K562 (cell line): ENCODE data around the gene TEX54. TPM values are rescaled to one million over a fixed set of nuclear protein-coding genes. Genes with fewer than 3 reads are reported as not detected.

Experiments
- ATAC-seq: fragments of 200-7000 bp; cut with Tn5 transposase; 3 replicates; pipeline ENCODE4 v1.9.1; 2020; ENCODE audit warnings: moderate library complexity
- BruUV-seq: library from RNA; stranded (reverse); fragments of 400-500 nt; replicated peaks from 2 replicates; lab custom pipeline; 2021; lab: Mats Ljungman, UMichigan
- CTCF ChIA-PET: fragments of 300-600 bp; formaldehyde crosslinking; extraction: SDS; loops from one replicate; lab custom pipeline; 2021; ENCODE audit warnings: low intra/inter-chr PET ratio; lab: Yijun Ruan, JAX
- POLR2A ChIA-PET: fragments of 300-600, 350-650 bp; sonication (Branson Sonifier 250); formaldehyde crosslinking; extraction: SDS; loops from one replicate; lab custom pipeline; 2021; ENCODE audit warnings: antibody characterized with exemption, inconsistent platforms; lab: Yijun Ruan, JAX
- DNase-seq, 4 experiments: peaks; one replicate each; pipeline versions ENCODE4 v3.0.0 to v3.0.0-alpha.2; 2011 to 2018; ENCODE audit warnings: low spot score in 3 of 4, mixed read lengths in 3 of 4; ENCODE audit errors: extremely low read depth in 1 of 4
- FAIRE-seq: peaks from 2 replicates; lab custom pipeline; 2011; peaks lifted over from hg19 to GRCh38; lab: Jason Lieb, UNC
- H2AFZ ChIP-seq: 2 replicates; pipeline ENCODE4 v1.6.0; 2011; ENCODE audit warnings: low read depth, low read length, control low read depth, inconsistent platforms
- H3K27ac ChIP-seq: fragments of 200-600 bp; 3 replicates; pipeline ENCODE4 v1.8.0; 2011; ENCODE audit warnings: low read depth, mild to moderate bottlenecking, control low read depth, inconsistent platforms, low read length, moderate library complexity, mixed read lengths; ENCODE audit errors: extremely low read depth
- H3K27me3 ChIP-seq, 2 experiments: fragments of 300-600 bp in 1 of 2; 2 replicates in 1 of 2; 3 replicates in 1 of 2; pipeline versions ENCODE4 v1.6.0 to v1.8.0; 2011; ENCODE audit warnings: inconsistent platforms in 2 of 2, low read length in 2 of 2, mild to moderate bottlenecking in 1 of 2, mixed read lengths in 1 of 2, moderate library complexity in 1 of 2; ENCODE audit not compliant: control insufficient read depth in 2 of 2, insufficient read depth in 2 of 2
- H3K36me3 ChIP-seq: fragments of 300-600 bp; 3 replicates; pipeline ENCODE4 v1.8.0; 2011; ENCODE audit warnings: mild to moderate bottlenecking, low read length, inconsistent platforms; ENCODE audit not compliant: control insufficient read depth, insufficient read depth
- H3K4me1 ChIP-seq, 2 experiments: fragments of 200-600 bp in 1 of 2; replicated peaks in 1 of 2; 2 replicates in 1 of 2; 3 replicates in 1 of 2; pipeline versions ENCODE4 v1.5.1 to v1.8.0; 2011; ENCODE audit warnings: inconsistent platforms in 2 of 2, low read length in 2 of 2, mild to moderate bottlenecking in 1 of 2, mixed read lengths in 1 of 2, moderate library complexity in 1 of 2; ENCODE audit not compliant: control insufficient read depth in 2 of 2, insufficient read depth in 2 of 2
- H3K4me2 ChIP-seq: 2 replicates; pipeline ENCODE4 v1.6.1; 2011; ENCODE audit warnings: low read length, control low read depth, inconsistent platforms, mixed read lengths; ENCODE audit not compliant: insufficient read depth
- H3K4me3 ChIP-seq: fragments of 200-600 bp; sonication (generic), shearing (Covaris generic); 2 replicates; pipeline ENCODE4 v1.5.1; 2016; ENCODE audit warnings: control low read depth, inconsistent platforms
- H3K79me2 ChIP-seq: fragments of 200-600 bp; 3 replicates; pipeline ENCODE4 v1.8.0; 2011; ENCODE audit warnings: low read length, inconsistent platforms; ENCODE audit not compliant: control insufficient read depth, insufficient read depth
- H3K9ac ChIP-seq, 2 experiments: 2 replicates each; pipeline versions ENCODE4 v1.6.0 to v1.6.1; 2011; ENCODE audit warnings: low read depth in 2 of 2, low read length in 2 of 2, control low read depth in 1 of 2, inconsistent platforms in 1 of 2, mild to moderate bottlenecking in 1 of 2, mixed read lengths in 1 of 2; ENCODE audit not compliant: insufficient read depth in 1 of 2
- H3K9me1 ChIP-seq: one replicate; pipeline ENCODE4 v1.6.0; 2011; ENCODE audit warnings: inconsistent platforms, mild to moderate bottlenecking, low read length, moderate library complexity; ENCODE audit not compliant: control insufficient read depth, insufficient read depth
- H3K9me3 ChIP-seq: replicated peaks from 2 replicates; pipeline ENCODE4 v1.5.1; 2011; ENCODE audit warnings: low read depth, low read length, inconsistent platforms; ENCODE audit not compliant: control insufficient read depth, insufficient read depth
- H4K20me1 ChIP-seq: replicated peaks from 2 replicates; pipeline ENCODE4 v1.6.1; 2011; ENCODE audit warnings: low read length, inconsistent platforms, mixed read lengths; ENCODE audit not compliant: control insufficient read depth, insufficient read depth
- BHLHE40 ChIP-seq: IDR thresholded peaks from 2 replicates; pipeline ENCODE4 v1.6.1; 2011; ENCODE audit warnings: low read length, improper control_type of control experiment
- CTCFL ChIP-seq: IDR thresholded peaks from 2 replicates; pipeline ENCODE4 v1.6.1; 2011; ENCODE audit warnings: borderline replicate concordance, low read depth, mild to moderate bottlenecking, moderate library complexity, low read length; ENCODE audit not compliant: insufficient read depth, poor library complexity, severe bottlenecking
- DNMT1 ChIP-seq: fragments of 450-650 bp; IDR thresholded peaks from 2 replicates; pipeline ENCODE4 v1.6.1; 2016; ENCODE audit warnings: antibody characterized with exemption, mild to moderate bottlenecking
- HDAC3 ChIP-seq: fragments of 450-650 bp; IDR thresholded peaks from 2 replicates; pipeline ENCODE4 v1.6.1; 2018; ENCODE audit warnings: borderline replicate concordance, mild to moderate bottlenecking, moderate library complexity; ENCODE audit not compliant: partially characterized antibody
- HNRNPL ChIP-seq: fragments of 200-400 bp; formaldehyde crosslinking; IDR thresholded peaks from 2 replicates; pipeline ENCODE4 v1.6.1; 2017; ENCODE audit warnings: low read depth, mild to moderate bottlenecking, low read length
- KLF6 ChIP-seq: fragments of 250-450 bp; sonication (Bioruptor Pico); IDR thresholded peaks from 2 replicates; pipeline ENCODE4 v1.4.0; 2020; ENCODE audit warnings: mild to moderate bottlenecking, moderate library complexity, borderline replicate concordance
- PML ChIP-seq: IDR thresholded peaks from 2 replicates; pipeline ENCODE4 v1.6.1; 2012; ENCODE audit warnings: low read length, inconsistent platforms
- SIRT6 ChIP-seq: IDR thresholded peaks from one replicate; pipeline ENCODE4 v1.6.1; 2012; ENCODE audit warnings: low read depth, mild to moderate bottlenecking, control low read depth, inconsistent platforms, low read length, moderate library complexity
- SREBF2 ChIP-seq: sonication (generic); formaldehyde crosslinking; IDR thresholded peaks from 2 replicates; pipeline ENCODE4 v1.4.0; 2020; ENCODE audit warnings: mild to moderate bottlenecking, missing genetic modification reagents
- SUPT5H ChIP-seq: fragments of 450-650 bp; IDR thresholded peaks from 2 replicates; pipeline ENCODE4 v1.6.1; 2016
- ZNF197 ChIP-seq: fragments of 200-800 bp; sonication (Bioruptor generic); IDR thresholded peaks from 2 replicates; pipeline ENCODE4 v1.6.1; 2016; ENCODE audit warnings: low read depth, missing genetic modification characterization, missing compliant biosample characterization
- ZNF431 ChIP-seq: sonication (generic); formaldehyde crosslinking; IDR thresholded peaks from 2 replicates; pipeline ENCODE4 v1.8.0; 2022; ENCODE audit warnings: mild to moderate bottlenecking, missing genetic modification reagents
- ZNF639 ChIP-seq, 2 experiments: fragments of 200-800 bp in 1 of 2; sonication (Bioruptor generic) in 1 of 2; sonication (generic) in 1 of 2; formaldehyde crosslinking in 1 of 2; IDR thresholded peaks in 1 of 2; conservative IDR thresholded peaks in 1 of 2; 2 replicates each; pipeline versions ENCODE4 v1.5.0 to v1.6.1; 2016 to 2020; ENCODE audit warnings: missing compliant biosample characterization in 1 of 2, missing genetic modification characterization in 1 of 2, missing genetic modification reagents in 1 of 2
- WGBS: fragments of 100-300 bp; shearing (Covaris generic); methylation state at CpG from one replicate; pipeline ENCODE4 v1.1.6; 2016; ENCODE audit warnings: low coverage, mixed read lengths; ENCODE audit not compliant: insufficient coverage; ENCODE audit errors: missing lambda C conversion rate; 5-methylcytosine and 5-hydroxymethylcytosine counted together
- in situ Hi-C: fragments of 300-500 bp; cut with MboI; formaldehyde crosslinking; loops from 4 replicates; pipeline ENCODE4 v1.15.0; 2018; ENCODE audit warnings: inconsistent platforms, mixed read lengths
- intact Hi-C: fragments of 100-400 bp; cut with micrococcal nuclease; formaldehyde crosslinking; loops from 2 replicates; pipeline ENCODE4 v1.14.2; 2022
- polyA plus RNA-seq, 8 experiments: library from polyadenylated mRNA; depleted of rRNA in 4 of 8; stranded (reverse) in 5 of 8; unstranded in 3 of 8; fragments of >200 nt; fragmentation: Nextera tagmentation in 2 of 8; fragmentation: Illumina TruSeq in 1 of 8; extraction: Ambion mirVana in 2 of 8; extraction: Trizol in 1 of 8; gene quantifications; 2 replicates each; pipeline versions ENCODE4 v1.2.1 to v1.2.3, GENCODE V29; 2011 to 2014; ENCODE audit warnings: inconsistent platforms in 1 of 8, missing spikeins in 1 of 8
- total RNA-seq, 7 experiments: library from RNA; depleted of rRNA in 6 of 7; stranded (reverse); fragments of >200 nt in 6 of 7; fragmentation: Illumina TruSeq in 2 of 7; extraction: Trizol in 2 of 7; gene quantifications; 2 replicates each; pipeline versions ENCODE4 v1.2.1 to v1.2.3, GENCODE V29; 2011 to 2021; ENCODE audit warnings: low replicate concordance in 1 of 7

TEX54 gene
- total and polyA plus RNA-seq, 9 of the 15 experiments (the other 6 are each of a cell fraction or from before 2014, with no cell fraction given): not detected

GRCh38 chr11:62853279-62853965, 20.8 kb upstream of the TEX54 start:
- in situ Hi-C loops: loop anchor here (25.0 kb wide), 1 partner anchor 466 kb away; no protein-coding TSS in a partner anchor
- Histone ChIP-seq H3K9me1 (no peaks in the 10 kb centered on the region), H3K9me3 (no peaks in the 10 kb centered on the region), H2AFZ (no peak overlapping the region), H4K20me1 (peaks cover 44% of the 10 kb centered on the region), H3K4me3 (peak overlapping the region; percentile 74), H3K27ac (peak overlapping the region; percentile 92), H3K79me2 (peaks cover 70% of the 10 kb centered on the region), H3K9ac (peak overlapping the region; percentile 92 to 96), H3K4me2 (peak overlapping the region; percentile 99), H3K4me1 (peaks cover 0 to 14% of the 10 kb centered on the region in 2 experiments; a peak in 2 of 5 replicates), H3K27me3 (no peaks in the 10 kb centered on the region), H3K36me3 (peaks cover 50% of the 10 kb centered on the region)
- intact Hi-C loops: no loop called here
- ChIA-PET CTCF (no interaction called here), POLR2A (interaction anchor here (0.6 to 10.0 kb wide), 21 partner anchors 8 to 117 kb away, joined by 3 to 403 read pairs (median 19); partner anchors contain the start of genes NXF1, SLC3A2, STX5 and TEX54)
- no peak for FAIRE-seq
- ATAC-seq: no peak
- 2% methylated on average over 7 of the region's 7 CpGs for WGBS
- no TSS peak for BruUV-seq
- DNase-seq: peak in 1 of 4 experiments; percentile 14
- TF ChIP-seq SREBF2 (CRISPR knock-in tag) (no peak), HNRNPL (peak; percentile 90), BHLHE40 (no peak), SUPT5H (peak; percentile 32; the same call in 1 of the 2 replicates), ZNF431 (CRISPR knock-in tag) (no peak), KLF6 (CRISPR knock-in tag) (no peak), CTCFL (no peak), SIRT6 (peak; percentile 74), PML (no peak), ZNF639 (CRISPR knock-in tag; conservative IDR thresholded peaks at IDR 0.05 in 1 of 2, IDR thresholded peaks at IDR 0.05 in 1 of 2) (no peak), HDAC3 (no peak), DNMT1 (no peak), ZNF197 (CRISPR knock-in tag) (no peak)
